Measurements from ENCODE around the gene ELMOD3. TPM values are rescaled to one million over a fixed set of nuclear protein-coding genes. Genes with fewer than 3 reads are reported as not detected.

Gene ELMOD3
- total and polyA plus RNA-seq, 8 donors = 20.8 to 40.5 (median 31.8) TPM

GRCh38 chr2:85429213-85429923, 74.8 kb downstream of the ELMOD3 start:
- intact Hi-C loops (cut with DNase I) = loop anchor here in 1 of 2 donors (5.0 kb wide), 1 partner anchor 108 kb away; the partner anchor contains the start of gene MAT2A
- Histone ChIP-seq H3K4me3 (no peak overlapping the region), H3K9me3 (no peaks in the 10 kb centered on the region), H3K27ac (no peak overlapping the region), H3K36me3 (no peaks in the 10 kb centered on the region), H3K27me3 (no peaks in the 10 kb centered on the region), H3K4me1 (peaks cover 6 to 35% of the 10 kb centered on the region in 2 donors)
- DNase-seq (no peak), ATAC-seq (no peak)
- TF ChIP-seq CTCF (IDR thresholded peaks at IDR 0.05) = no peak

- Histone ChIP-seq H3K4me1 (peaks cover 6 to 39% of the 10 kb centered on the region in 2 donors), H3K36me3 (no peaks in the 10 kb centered on the region), H3K27ac (no peak overlapping the region), H3K9me3 (no peaks in the 10 kb centered on the region), H3K27me3 (no peaks in the 10 kb centered on the region), H3K4me3 (no peak overlapping the region)
- ATAC-seq (no peak), DNase-seq (no peak)
- intact Hi-C loops (cut with DNase I) = loop anchor here in 1 of 2 donors (5.0 kb wide), 1 partner anchor 107 kb away; the partner anchor contains the start of gene MAT2A
- TF ChIP-seq CTCF (IDR thresholded peaks at IDR 0.05) = no peak
Measured at GRCh38 chr2:85429924-85430289, 75.3 kb downstream of the ELMOD3 start.

- no peaks in the 10 kb centered on the region for H3K27me3 ChIP-seq
- no peaks in the 10 kb centered on the region for H3K36me3 ChIP-seq
- peaks cover 6 to 50% of the 10 kb centered on the region in 2 donors for H3K4me1 ChIP-seq
- DNase-seq = no peak
- no peaks in the 10 kb centered on the region for H3K9me3 ChIP-seq
- TF ChIP-seq CTCF (IDR thresholded peaks at IDR 0.05) = no peak
- intact Hi-C loops (cut with DNase I) = no loop called here
- H3K27ac ChIP-seq = no peak overlapping the region
- H3K4me3 ChIP-seq = no peak overlapping the region
- no peak for ATAC-seq
Measured at GRCh38 chr2:85430752-85431569, 76.4 kb downstream of the ELMOD3 start.

- H3K4me3 ChIP-seq = no peak overlapping the region
- H3K9me3 ChIP-seq = no peaks in the 10 kb centered on the region
- peaks cover 6 to 57% of the 10 kb centered on the region in 2 donors for H3K4me1 ChIP-seq
- no peaks in the 10 kb centered on the region for H3K27me3 ChIP-seq
- no peak for ATAC-seq
- H3K27ac ChIP-seq = no peak overlapping the region
- intact Hi-C loops (cut with DNase I) = no loop called here
- no peak for DNase-seq
- H3K36me3 ChIP-seq = no peaks in the 10 kb centered on the region
- TF ChIP-seq CTCF (IDR thresholded peaks at IDR 0.05) = no peak
Measured at GRCh38 chr2:85431570-85432205, 77.1 kb downstream of the ELMOD3 start.
